Gastrocnemius medialis (tissue), 4 donors: ENCODE measurements around the gene RETN. TPM values are rescaled to one million over a fixed set of nuclear protein-coding genes. Genes with fewer than 3 reads are reported as not detected.

ENCODE experiments used
- ATAC-seq, 2 donors: fragments of 150-250 bp; one replicate each; pipeline ENCODE4 v1.9.1; 2016
- DNase-seq, 2 donors: peaks; one replicate each; pipeline ENCODE4 v3.0.0-alpha.2; 2019
- H3K27ac ChIP-seq, 4 donors: fragments of 200-600 bp; sonication (generic); 1 replicate in 1 of 4; 2 replicates in 3 of 4; pipeline ENCODE4 v1.5.1; 2016 to 2018; ENCODE audit warnings: mild to moderate bottlenecking in 2 of 4, moderate library complexity in 1 of 4
- H3K27me3 ChIP-seq, 3 donors: fragments of 200-600 bp; sonication (generic) in 2 of 3; 1 replicate in 1 of 3; 2 replicates in 2 of 3; pipeline versions ENCODE4 v1.5.1 to v1.6.0; 2016 to 2019; ENCODE audit warnings: mild to moderate bottlenecking in 1 of 3, moderate library complexity in 1 of 3
- H3K36me3 ChIP-seq, 2 donors: fragments of 200-600 bp; sonication (generic) in 1 of 2; one replicate each; pipeline ENCODE4 v1.5.1; 2017 to 2018
- H3K4me1 ChIP-seq, 2 donors: fragments of 200-600 bp; sonication (generic) in 1 of 2; one replicate each; pipeline ENCODE4 v1.5.1; 2016 to 2017; ENCODE audit warnings: mild to moderate bottlenecking in 2 of 2
- H3K4me3 ChIP-seq, 4 donors: fragments of 200-600 bp; sonication (generic) in 3 of 4; 1 replicate in 1 of 4; 2 replicates in 3 of 4; pipeline ENCODE4 v1.5.1; 2016 to 2019; ENCODE audit warnings: mild to moderate bottlenecking in 2 of 4
- H3K9me3 ChIP-seq, 3 donors: fragments of 200-600 bp; sonication (generic) in 2 of 3; 1 replicate in 1 of 3; 2 replicates in 2 of 3; pipeline ENCODE4 v1.5.1; 2016 to 2019
- CTCF ChIP-seq, 5 experiments: fragments of 450-650 bp in 3 of 5; fragments of 200-600 bp in 2 of 5; sonication (generic) in 2 of 5; IDR thresholded peaks in 4 of 5; conservative IDR thresholded peaks in 1 of 5; 1 replicate in 4 of 5; 2 replicates in 1 of 5; pipeline ENCODE4 v1.5.1; 2016 to 2019; ENCODE audit warnings: antibody characterized with exemption in 5 of 5, mild to moderate bottlenecking in 3 of 5, moderate library complexity in 3 of 5
- POLR2A ChIP-seq, 2 donors: fragments of 450-650 bp; IDR thresholded peaks; one replicate each; pipeline ENCODE4 v1.6.1; 2017; ENCODE audit warnings: antibody characterized with exemption in 2 of 2, mild to moderate bottlenecking in 2 of 2, moderate library complexity in 2 of 2
- in situ Hi-C, 4 donors: fragments of 200-750 bp; cut with MboI; loops; one replicate each; pipeline versions ENCODE4 v1.15.0 to v1.8.0; 2017; ENCODE audit warnings: low sequenced_read_pairs in 4 of 4
- intact Hi-C: fragments of 100-400 bp; cut with DNase I; formaldehyde crosslinking; loops from one replicate; pipeline ENCODE4 v1.15.1; 2023; ENCODE audit warnings: low total_unique reads
- total RNA-seq, 4 donors: library from RNA; depleted of rRNA; stranded (reverse); fragments of >200 nt; gene quantifications; one replicate each; pipeline versions ENCODE4 v1.1.0 to v1.2.3, GENCODE V29; 2016

The RETN gene
- total RNA-seq, 4 donors from 2014 or later = 1.2 TPM; not detected in 3

DNA sequence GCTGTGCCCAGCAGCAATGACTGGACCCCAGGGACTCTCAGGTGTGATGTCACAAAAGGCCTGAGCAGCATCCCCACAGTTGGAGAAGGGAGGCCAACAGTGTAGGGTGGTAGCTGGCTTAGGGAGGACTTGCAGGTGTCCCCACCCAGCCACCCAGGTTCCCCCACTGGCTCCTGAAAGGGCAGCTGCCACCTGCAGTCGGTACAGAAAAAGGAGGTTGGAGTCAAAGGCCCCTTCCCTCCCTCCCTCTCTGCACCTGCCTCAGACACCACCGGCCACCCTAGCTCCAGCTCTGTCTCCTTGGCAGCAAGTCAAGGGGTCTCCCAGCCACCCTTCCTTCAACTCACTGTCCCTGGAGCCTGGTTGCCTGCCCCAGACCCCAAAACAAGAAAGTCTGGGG is 35.2 kb upstream of the RETN start, which contains the start of gene PCP2:
TSS of gene PCP2 (minus strand) at position 22 of the 400 bp plus-strand sequence. CDS start 262 bp downstream, outside the sequence.
- no peak for DNase-seq
- no peaks in the 10 kb centered on the region for H3K9me3 ChIP-seq
- TF ChIP-seq CTCF (IDR thresholded peaks at IDR 0.05 in 4 of 5, conservative IDR thresholded peaks at IDR 0.05 in 1 of 5) (no peak), POLR2A (IDR thresholded peaks at IDR 0.05) (no peak)
- H3K4me3 ChIP-seq = no peak within 1 kb of the TSS
- no peak for ATAC-seq
- peaks cover 30 to 36% (median 32%) of the 10 kb centered on the region in 3 donors for H3K27me3 ChIP-seq
- H3K4me1 ChIP-seq = peaks cover 10 to 13% of the 10 kb centered on the region in 2 donors
- H3K36me3 ChIP-seq = no peaks in the 10 kb centered on the region
- no peak within 1 kb of the TSS for H3K27ac ChIP-seq
- intact Hi-C loops (no loop called here), in situ Hi-C loops (no loop called here)

DNA sequence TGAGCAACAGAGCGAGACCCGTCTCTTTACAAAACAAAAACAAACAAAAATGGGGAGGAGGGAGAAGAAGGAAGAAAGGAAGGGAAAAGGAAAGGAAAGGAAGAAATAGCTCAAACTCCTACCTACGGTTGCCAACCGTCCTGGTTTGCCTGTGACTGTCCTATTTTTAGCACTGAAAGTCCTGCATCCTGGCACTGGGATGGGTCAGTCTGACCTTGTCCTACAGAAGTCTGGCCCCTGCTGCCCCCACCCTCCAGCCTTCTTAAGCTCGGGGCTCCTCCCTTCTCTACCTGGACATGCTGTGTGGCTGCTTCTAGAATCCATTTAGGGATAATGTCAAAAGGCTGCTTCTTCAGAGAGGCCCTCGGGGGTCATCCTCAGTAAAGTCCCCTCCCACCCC is 33.2 kb upstream of the RETN start:
- no peak overlapping the region for H3K4me3 ChIP-seq
- no peak for TF ChIP-seq POLR2A (IDR thresholded peaks at IDR 0.05)
- no peak for TF ChIP-seq CTCF (IDR thresholded peaks at IDR 0.05 in 4 of 5, conservative IDR thresholded peaks at IDR 0.05 in 1 of 5)
- in situ Hi-C loops (no loop called here), intact Hi-C loops (no loop called here)
- H3K36me3 ChIP-seq = no peaks in the 10 kb centered on the region
- H3K9me3 ChIP-seq = no peaks in the 10 kb centered on the region
- ATAC-seq (no peak), DNase-seq (no peak)
- no peak overlapping the region for H3K27ac ChIP-seq
- peaks cover 3 to 5% of the 10 kb centered on the region in 2 donors for H3K4me1 ChIP-seq
- peaks cover 30 to 42% (median 32%) of the 10 kb centered on the region in 3 donors for H3K27me3 ChIP-seq

DNA sequence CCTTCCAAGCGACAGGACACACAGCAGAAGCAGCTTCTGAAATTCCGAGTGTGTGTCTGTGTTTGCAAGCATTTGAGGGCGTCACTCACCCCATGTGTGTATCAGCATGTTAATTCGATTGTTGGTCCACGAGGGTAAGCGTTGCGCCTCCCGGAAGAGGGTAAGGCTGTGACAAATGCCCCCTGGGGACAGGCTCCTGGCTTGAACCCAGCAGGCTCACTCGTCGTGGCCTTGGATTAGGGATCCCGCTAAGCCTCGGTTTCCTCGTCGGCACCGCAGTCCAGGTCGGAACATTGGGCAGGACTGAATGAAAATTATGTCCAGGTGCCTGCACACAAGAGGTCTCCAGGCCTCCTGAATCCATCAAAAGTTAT is 32.5 kb upstream of the RETN start:
- Histone ChIP-seq H3K9me3 (no peaks in the 10 kb centered on the region), H3K4me3 (peak overlapping the region in 1 of 4 donors; percentile 33), H3K27me3 (peaks cover 30 to 42% (median 32%) of the 10 kb centered on the region in 3 donors), H3K36me3 (no peaks in the 10 kb centered on the region), H3K4me1 (peaks cover 0 to 3% of the 10 kb centered on the region in 2 donors), H3K27ac (no peak overlapping the region)
- intact Hi-C loops (no loop called here), in situ Hi-C loops (no loop called here)
- TF ChIP-seq CTCF (IDR thresholded peaks at IDR 0.05 in 4 of 5, conservative IDR thresholded peaks at IDR 0.05 in 1 of 5) (no peak), POLR2A (IDR thresholded peaks at IDR 0.05) (no peak)
- DNase-seq = no peak
- no peak for ATAC-seq

- Histone ChIP-seq H3K4me3 (peak within 1 kb of the TSS in 2 of 4 donors; percentile 6 to 33), H3K4me1 (peaks cover 0 to 3% of the 10 kb centered on the region in 2 donors), H3K9me3 (no peaks in the 10 kb centered on the region), H3K27me3 (peaks cover 30 to 42% (median 32%) of the 10 kb centered on the region in 3 donors), H3K27ac (no peak within 1 kb of the TSS), H3K36me3 (no peaks in the 10 kb centered on the region)
- ATAC-seq (no peak), DNase-seq (peak in 1 of 2 donors; percentile 6)
- TF ChIP-seq POLR2A (IDR thresholded peaks at IDR 0.05) = no peak
- no peak for TF ChIP-seq CTCF (IDR thresholded peaks at IDR 0.05 in 4 of 5, conservative IDR thresholded peaks at IDR 0.05 in 1 of 5)
- intact Hi-C loops (no loop called here), in situ Hi-C loops (no loop called here)
These were observed 32.0 kb upstream of the RETN start, which contains the start of gene STXBP2 for GRCh38 chr19:7636691-7637373. TSS of gene STXBP2 (plus strand) at chr19:7637110. CDS start at chr19:7637150, 40 bp downstream.
